HL-60 (cell line): ENCODE results near the gene TEDC1.

Source experiments
- DNase-seq, 2 experiments: peaks; one replicate each; pipeline ENCODE4 v3.0.0-alpha.2; 2010 to 2020; ENCODE audit warnings: low read depth in 1 of 2, low spot score in 1 of 2
- H3K27ac ChIP-seq: fragments of 250-450 bp; sonication (Bioruptor Pico); replicated peaks from 2 replicates; pipeline ENCODE4 v1.5.1; 2020; ENCODE audit warnings: mild to moderate bottlenecking, moderate library complexity
- H3K27me3 ChIP-seq: fragments of 250-450 bp; sonication (Bioruptor Pico); 2 replicates; pipeline ENCODE4 v1.5.1; 2021; ENCODE audit warnings: mild to moderate bottlenecking, moderate library complexity; ENCODE audit not compliant: insufficient read depth, poor library complexity, severe bottlenecking
- H3K4me3 ChIP-seq: replicated peaks from 2 replicates; pipeline ENCODE4 v1.5.1; 2011; ENCODE audit warnings: mild to moderate bottlenecking, control low read depth, low read length; ENCODE audit not compliant: insufficient read depth
- GABPA ChIP-seq: IDR thresholded peaks from 2 replicates; pipeline ENCODE4 v1.6.1; 2012; ENCODE audit warnings: low read depth
- POLR2AphosphoS5 ChIP-seq: IDR thresholded peaks from 2 replicates; pipeline ENCODE4 v1.6.1; 2012; ENCODE audit warnings: low read depth
- SPI1 ChIP-seq: IDR thresholded peaks from 2 replicates; pipeline ENCODE4 v1.6.1; 2012; ENCODE audit warnings: low read depth, mild to moderate bottlenecking, borderline replicate concordance
- TF ChIP-seq, protein P1 (sequence below): IDR thresholded peaks from one replicate; pipeline ENCODE4 v1.5.1; 2011; ENCODE audit warnings: low read length, control low read depth, inconsistent platforms; ENCODE audit not compliant: insufficient read depth
- TF ChIP-seq, protein P2 (sequence below): IDR thresholded peaks from 2 replicates; pipeline ENCODE4 v1.6.1; 2012; ENCODE audit warnings: low read depth; ENCODE audit not compliant: insufficient replicate concordance

TEDC1 gene

DNA sequence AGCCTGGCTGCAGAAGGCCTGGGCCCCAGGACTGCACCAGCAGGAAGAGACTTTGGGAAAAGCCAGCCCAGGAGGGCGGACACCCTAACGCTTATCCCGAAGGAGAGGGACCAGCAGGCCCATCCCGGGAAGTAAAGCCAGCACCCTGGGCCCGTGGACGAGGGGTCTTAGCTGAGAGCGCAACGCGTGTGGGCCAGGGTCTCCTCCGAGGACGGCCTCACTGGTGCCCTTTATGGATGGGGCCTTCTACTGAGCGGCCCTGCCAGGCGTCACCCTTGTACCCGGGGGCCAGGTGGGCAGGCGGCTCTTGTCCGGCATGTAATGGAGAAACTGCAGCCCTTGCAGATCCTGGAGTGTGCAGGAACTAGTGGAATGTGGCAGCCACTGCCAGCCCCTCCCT lies 14.1 kb downstream of the TEDC1 start:
- no peak overlapping the region for H3K4me3 ChIP-seq
- peaks cover 2% of the 10 kb centered on the region for H3K27me3 ChIP-seq
- TF ChIP-seq GABPA (no peak), POLR2AphosphoS5 (no peak), SPI1 (no peak)
- TF ChIP-seq, protein P1, sequence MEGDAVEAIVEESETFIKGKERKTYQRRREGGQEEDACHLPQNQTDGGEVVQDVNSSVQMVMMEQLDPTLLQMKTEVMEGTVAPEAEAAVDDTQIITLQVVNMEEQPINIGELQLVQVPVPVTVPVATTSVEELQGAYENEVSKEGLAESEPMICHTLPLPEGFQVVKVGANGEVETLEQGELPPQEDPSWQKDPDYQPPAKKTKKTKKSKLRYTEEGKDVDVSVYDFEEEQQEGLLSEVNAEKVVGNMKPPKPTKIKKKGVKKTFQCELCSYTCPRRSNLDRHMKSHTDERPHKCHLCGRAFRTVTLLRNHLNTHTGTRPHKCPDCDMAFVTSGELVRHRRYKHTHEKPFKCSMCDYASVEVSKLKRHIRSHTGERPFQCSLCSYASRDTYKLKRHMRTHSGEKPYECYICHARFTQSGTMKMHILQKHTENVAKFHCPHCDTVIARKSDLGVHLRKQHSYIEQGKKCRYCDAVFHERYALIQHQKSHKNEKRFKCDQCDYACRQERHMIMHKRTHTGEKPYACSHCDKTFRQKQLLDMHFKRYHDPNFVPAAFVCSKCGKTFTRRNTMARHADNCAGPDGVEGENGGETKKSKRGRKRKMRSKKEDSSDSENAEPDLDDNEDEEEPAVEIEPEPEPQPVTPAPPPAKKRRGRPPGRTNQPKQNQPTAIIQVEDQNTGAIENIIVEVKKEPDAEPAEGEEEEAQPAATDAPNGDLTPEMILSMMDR, result no peak
- TF ChIP-seq, protein P2, sequence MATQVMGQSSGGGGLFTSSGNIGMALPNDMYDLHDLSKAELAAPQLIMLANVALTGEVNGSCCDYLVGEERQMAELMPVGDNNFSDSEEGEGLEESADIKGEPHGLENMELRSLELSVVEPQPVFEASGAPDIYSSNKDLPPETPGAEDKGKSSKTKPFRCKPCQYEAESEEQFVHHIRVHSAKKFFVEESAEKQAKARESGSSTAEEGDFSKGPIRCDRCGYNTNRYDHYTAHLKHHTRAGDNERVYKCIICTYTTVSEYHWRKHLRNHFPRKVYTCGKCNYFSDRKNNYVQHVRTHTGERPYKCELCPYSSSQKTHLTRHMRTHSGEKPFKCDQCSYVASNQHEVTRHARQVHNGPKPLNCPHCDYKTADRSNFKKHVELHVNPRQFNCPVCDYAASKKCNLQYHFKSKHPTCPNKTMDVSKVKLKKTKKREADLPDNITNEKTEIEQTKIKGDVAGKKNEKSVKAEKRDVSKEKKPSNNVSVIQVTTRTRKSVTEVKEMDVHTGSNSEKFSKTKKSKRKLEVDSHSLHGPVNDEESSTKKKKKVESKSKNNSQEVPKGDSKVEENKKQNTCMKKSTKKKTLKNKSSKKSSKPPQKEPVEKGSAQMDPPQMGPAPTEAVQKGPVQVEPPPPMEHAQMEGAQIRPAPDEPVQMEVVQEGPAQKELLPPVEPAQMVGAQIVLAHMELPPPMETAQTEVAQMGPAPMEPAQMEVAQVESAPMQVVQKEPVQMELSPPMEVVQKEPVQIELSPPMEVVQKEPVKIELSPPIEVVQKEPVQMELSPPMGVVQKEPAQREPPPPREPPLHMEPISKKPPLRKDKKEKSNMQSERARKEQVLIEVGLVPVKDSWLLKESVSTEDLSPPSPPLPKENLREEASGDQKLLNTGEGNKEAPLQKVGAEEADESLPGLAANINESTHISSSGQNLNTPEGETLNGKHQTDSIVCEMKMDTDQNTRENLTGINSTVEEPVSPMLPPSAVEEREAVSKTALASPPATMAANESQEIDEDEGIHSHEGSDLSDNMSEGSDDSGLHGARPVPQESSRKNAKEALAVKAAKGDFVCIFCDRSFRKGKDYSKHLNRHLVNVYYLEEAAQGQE, result no peak
- H3K27ac ChIP-seq, result no peak overlapping the region
- DNase-seq, result no peak

DNA sequence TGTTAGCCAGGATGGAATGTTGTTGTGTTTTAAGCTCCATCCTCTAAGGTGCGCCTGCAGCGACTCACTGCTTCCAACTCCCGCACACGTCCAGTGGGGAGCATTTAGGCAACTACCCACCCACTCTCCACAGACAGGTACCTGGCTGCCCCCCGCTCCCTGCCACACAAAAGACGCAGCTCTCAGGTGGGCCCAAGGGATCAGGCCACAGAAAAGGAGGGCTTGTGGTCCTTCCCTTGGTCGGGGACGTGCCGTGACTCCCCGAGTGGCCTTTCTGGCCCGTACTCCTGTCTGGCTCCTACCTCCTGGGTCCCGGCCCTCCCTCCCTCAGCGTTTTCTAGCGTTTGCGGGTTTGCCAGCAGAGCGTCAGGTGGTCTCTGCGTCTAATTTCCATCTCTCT lies 16.2 kb downstream of the TEDC1 start:
- Histone ChIP-seq H3K4me3 (no peak overlapping the region), H3K27me3 (peaks cover 2% of the 10 kb centered on the region), H3K27ac (no peak overlapping the region)
- TF ChIP-seq, protein P2, result no peak
- no peak for TF ChIP-seq GABPA
- TF ChIP-seq, protein P1, result no peak
- no peak for TF ChIP-seq POLR2AphosphoS5
- no peak for TF ChIP-seq SPI1
- no peak for DNase-seq

DNA sequence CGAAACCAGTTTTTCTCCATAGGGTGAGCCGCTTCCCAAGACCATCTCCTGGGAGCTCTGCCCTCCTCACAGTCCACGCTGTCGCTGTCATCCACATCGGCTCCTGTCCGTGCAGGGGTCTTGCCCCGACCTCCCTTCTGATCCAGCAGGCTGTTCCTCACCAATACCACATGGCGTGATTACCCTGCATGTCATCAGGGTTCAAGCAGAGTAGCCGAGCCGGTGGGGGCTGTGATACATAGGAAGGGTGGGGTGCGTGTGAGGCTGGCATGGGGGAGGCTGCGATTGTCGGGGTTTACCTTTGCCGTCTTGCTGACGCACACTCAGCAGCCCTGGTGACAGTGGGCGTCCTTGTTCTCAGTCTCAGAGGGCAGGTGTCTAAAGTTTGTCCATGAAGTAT lies 17.0 kb downstream of the TEDC1 start:
- H3K27ac ChIP-seq, result no peak overlapping the region
- TF ChIP-seq SPI1 (no peak), POLR2AphosphoS5 (no peak), GABPA (no peak)
- TF ChIP-seq, protein P2, result no peak
- TF ChIP-seq, protein P1, result no peak
- peaks cover 2% of the 10 kb centered on the region for H3K27me3 ChIP-seq
- DNase-seq, result no peak
- H3K4me3 ChIP-seq, result no peak overlapping the region
